Measurements from ENCODE around the gene FIZ1. TPM values are rescaled to one million over a fixed set of nuclear protein-coding genes. Genes with fewer than 3 reads are reported as not detected.

FIZ1 gene
- total and polyA plus RNA-seq, 8 donors: 6.8 to 12.6 (median 10.3) TPM

GRCh38 chr19:55624109-55625003 is 25.0 kb upstream of the FIZ1 start, which contains the start of gene ZNF784:
Gene ZNF784, minus strand, starts transcription at chr19:55624566. Its CDS starts 5 bp downstream, at chr19:55624561.
- Histone ChIP-seq H3K4me3 (peak within 1 kb of the TSS in 3 of 4 donors; percentile 33 to 43 (median 40)), H3K27me3 (no peaks in the 10 kb centered on the region), H3K36me3 (peaks cover 0 to 6% (median 0%) of the 10 kb centered on the region in 3 donors), H3K27ac (peak within 1 kb of the TSS; percentile 79 to 94 (median 88)), H3K4me1 (peaks cover 0 to 6% (median 0%) of the 10 kb centered on the region in 3 donors), H3K9me3 (no peaks in the 10 kb centered on the region)
- WGBS, 2 donors: 0 to 1% methylated on average over 55 to 56 of the region's 56 CpGs
- intact Hi-C loops (cut with DNase I): no loop called here
- TF ChIP-seq CTCF (IDR thresholded peaks at IDR 0.05): no peak
- peak; percentile 86 to 100 (median 96) for DNase-seq
- ATAC-seq: peak; percentile 93 to 98 (median 95)
- FAIRE-seq: no peak

- no peaks in the 10 kb centered on the region for H3K9me3 ChIP-seq
- no peak for TF ChIP-seq CTCF (IDR thresholded peaks at IDR 0.05)
- H3K27me3 ChIP-seq: no peaks in the 10 kb centered on the region
- whole genome bisulfite sequencing, 2 donors: 42 to 47% methylated on average over 7 of the region's 7 CpGs
- peaks cover 0 to 6% (median 0%) of the 10 kb centered on the region in 3 donors for H3K4me1 ChIP-seq
- DNase-seq (no peak), ATAC-seq (no peak), FAIRE-seq (no peak)
- H3K36me3 ChIP-seq: peaks cover 0 to 6% (median 0%) of the 10 kb centered on the region in 3 donors
- H3K4me3 ChIP-seq: peak overlapping the region in 1 of 4 donors; percentile 40
- intact Hi-C loops (cut with DNase I): no loop called here
- peak overlapping the region in 1 of 4 donors; percentile 8 for H3K27ac ChIP-seq
Measured at GRCh38 chr19:55623561-55623960, 24.2 kb upstream of the FIZ1 start.

GRCh38 chr19:55623130-55623529 is 23.8 kb upstream of the FIZ1 start:
- peak in 1 of 6 donors; percentile 17 for DNase-seq
- FAIRE-seq: no peak
- H3K36me3 ChIP-seq: peaks cover 0 to 6% (median 0%) of the 10 kb centered on the region in 3 donors
- intact Hi-C loops (cut with DNase I): no loop called here
- H3K27ac ChIP-seq: no peak overlapping the region
- no peak for ATAC-seq
- TF ChIP-seq CTCF (IDR thresholded peaks at IDR 0.05): no peak
- WGBS, 2 donors: 94 to 97% methylated on average over 7 of the region's 7 CpGs
- peaks cover 0 to 6% (median 0%) of the 10 kb centered on the region in 3 donors for H3K4me1 ChIP-seq
- H3K4me3 ChIP-seq: no peak overlapping the region
- H3K27me3 ChIP-seq: no peaks in the 10 kb centered on the region
- H3K9me3 ChIP-seq: no peaks in the 10 kb centered on the region

GRCh38 chr19:55622242-55622969 is 23.1 kb upstream of the FIZ1 start:
- Histone ChIP-seq H3K27ac (no peak overlapping the region), H3K4me1 (peaks cover 0 to 6% (median 0%) of the 10 kb centered on the region in 3 donors), H3K27me3 (no peaks in the 10 kb centered on the region), H3K4me3 (no peak overlapping the region), H3K36me3 (peaks cover 0 to 9% (median 0%) of the 10 kb centered on the region in 3 donors), H3K9me3 (no peaks in the 10 kb centered on the region)
- no peak for TF ChIP-seq CTCF (IDR thresholded peaks at IDR 0.05)
- DNase-seq (peak in 1 of 6 donors; percentile 49), ATAC-seq (no peak), FAIRE-seq (no peak)
- WGBS, 2 donors: 90 to 91% methylated on average over 40 of the region's 40 CpGs
- intact Hi-C loops (cut with DNase I): no loop called here

Data from pancreas (tissue), 10 donors.